HFFc6 (cell line): ENCODE measurements around the gene AFF1. TPM values are rescaled to one million over a fixed set of nuclear protein-coding genes. Genes with fewer than 3 reads are reported as not detected.
A peak's percentile ranks its signal among the peaks of the same experiment; 100 is the strongest.

ENCODE experiments used
- DNase-seq: peaks from one replicate; pipeline ENCODE4 v3.0.0-alpha.2; 2018
- H3K27ac Mint-ChIP-seq: 2 replicates; pipeline ENCODE4 v1.8.0; 2020; ENCODE audit warnings: mild to moderate bottlenecking, mixed read lengths
- H3K27me3 Mint-ChIP-seq: 2 replicates; pipeline ENCODE4 v1.8.0; 2021; ENCODE audit warnings: mild to moderate bottlenecking, moderate library complexity, mixed read lengths; ENCODE audit not compliant: insufficient read depth
- H3K36me3 Mint-ChIP-seq: 2 replicates; pipeline ENCODE4 v1.8.0; 2021; ENCODE audit warnings: low read depth, mixed read lengths
- H3K4me1 Mint-ChIP-seq: 2 replicates; pipeline ENCODE4 v1.8.0; 2020; ENCODE audit warnings: low read depth, mixed read lengths
- H3K4me3 Mint-ChIP-seq: 2 replicates; pipeline ENCODE4 v1.8.0; 2020; ENCODE audit warnings: mild to moderate bottlenecking, moderate library complexity, mixed read lengths
- H3K9me3 Mint-ChIP-seq: 2 replicates; pipeline ENCODE4 v1.8.0; 2020; ENCODE audit warnings: mild to moderate bottlenecking, mixed read lengths
- CTCF ChIP-seq: fragments of 200-600 bp; sonication (generic); IDR thresholded peaks from 2 replicates; pipeline ENCODE4 v1.5.0; 2021; ENCODE audit warnings: antibody characterized with exemption, mild to moderate bottlenecking
- total RNA-seq, 6 experiments: library from RNA; stranded (reverse); fragmentation: NEBNext Ultra II Directional; extraction: Animal tissue kit (Norgen Biotek cat#: 25700); gene quantifications; 2 replicates in 1 of 6; 3 replicates in 5 of 6; pipeline ENCODE4 v1.2.3, GENCODE V29; 2021

Gene AFF1
- total RNA-seq, 6 experiments from 2014 or later, result 28.3 to 43.6 (median 32.8) TPM

GRCh38 chr4:87117051-87117731 lies 182.4 kb downstream of the AFF1 start:
- TF ChIP-seq CTCF, result no peak
- peaks cover 25% of the 10 kb centered on the region for H3K4me1 Mint-ChIP-seq
- no peak for DNase-seq
- no peak overlapping the region for H3K4me3 Mint-ChIP-seq
- H3K27me3 Mint-ChIP-seq, result no peaks in the 10 kb centered on the region
- no peak overlapping the region; the same call in 1 of the 2 replicates for H3K27ac Mint-ChIP-seq
- H3K9me3 Mint-ChIP-seq, result no peaks in the 10 kb centered on the region
- peaks cover 27% of the 10 kb centered on the region for H3K36me3 Mint-ChIP-seq

- DNase-seq, result no peak
- no peaks in the 10 kb centered on the region for H3K27me3 Mint-ChIP-seq
- H3K36me3 Mint-ChIP-seq, result peaks cover 22% of the 10 kb centered on the region
- no peaks in the 10 kb centered on the region for H3K9me3 Mint-ChIP-seq
- H3K4me3 Mint-ChIP-seq, result no peak overlapping the region
- TF ChIP-seq CTCF, result no peak
- H3K4me1 Mint-ChIP-seq, result peaks cover 22% of the 10 kb centered on the region
- H3K27ac Mint-ChIP-seq, result no peak overlapping the region
Measured at GRCh38 chr4:87117732-87118075, 182.9 kb downstream of the AFF1 start.

- Mint-ChIP-seq H3K4me1 (peaks cover 22% of the 10 kb centered on the region), H3K27me3 (no peaks in the 10 kb centered on the region), H3K36me3 (peaks cover 21% of the 10 kb centered on the region), H3K4me3 (no peak overlapping the region), H3K27ac (peak overlapping the region; percentile 59), H3K9me3 (no peaks in the 10 kb centered on the region)
- no peak for TF ChIP-seq CTCF
- DNase-seq, result no peak
Measured at GRCh38 chr4:87118421-87118820, 183.6 kb downstream of the AFF1 start.

- peak; percentile 34 for DNase-seq
- peak overlapping the region; percentile 59 for H3K27ac Mint-ChIP-seq
- H3K4me1 Mint-ChIP-seq, result peaks cover 22% of the 10 kb centered on the region
- H3K4me3 Mint-ChIP-seq, result no peak overlapping the region
- no peak for TF ChIP-seq CTCF
- H3K36me3 Mint-ChIP-seq, result peaks cover 21% of the 10 kb centered on the region
- H3K9me3 Mint-ChIP-seq, result no peaks in the 10 kb centered on the region
- H3K27me3 Mint-ChIP-seq, result no peaks in the 10 kb centered on the region
Measured at GRCh38 chr4:87118826-87119225, 184.0 kb downstream of the AFF1 start.

- H3K4me1 Mint-ChIP-seq, result peaks cover 22% of the 10 kb centered on the region
- H3K9me3 Mint-ChIP-seq, result no peaks in the 10 kb centered on the region
- H3K36me3 Mint-ChIP-seq, result peaks cover 21% of the 10 kb centered on the region
- no peaks in the 10 kb centered on the region for H3K27me3 Mint-ChIP-seq
- DNase-seq, result no peak
- TF ChIP-seq CTCF, result no peak
- no peak overlapping the region for H3K4me3 Mint-ChIP-seq
- H3K27ac Mint-ChIP-seq, result peak overlapping the region; percentile 33; the same call in 1 of the 2 replicates
Measured at GRCh38 chr4:87120010-87120409, 185.2 kb downstream of the AFF1 start.
